ENCODE data around the gene IL10. TPM values are rescaled to one million over a fixed set of nuclear protein-coding genes. Genes with fewer than 3 reads are reported as not detected.

IL10 gene
- total and polyA plus RNA-seq, 8 donors, result 0.05 to 0.81 (median 0.24) TPM; not detected in 1

- H3K27ac ChIP-seq, result no peak overlapping the region
- H3K27me3 ChIP-seq, result no peaks in the 10 kb centered on the region
- no peaks in the 10 kb centered on the region for H3K36me3 ChIP-seq
- FAIRE-seq (no peak), ATAC-seq (no peak), DNase-seq (no peak)
- H3K9me3 ChIP-seq, result no peaks in the 10 kb centered on the region
- intact Hi-C loops (cut with DNase I), result no loop called here
- 92 to 94% methylated on average over 3 of the region's 3 CpGs for WGBS, 2 donors
- H3K4me3 ChIP-seq, result no peak overlapping the region
- peaks cover 3 to 15% (median 6%) of the 10 kb centered on the region in 3 donors for H3K4me1 ChIP-seq
- no peak for TF ChIP-seq CTCF (IDR thresholded peaks at IDR 0.05)
These were observed 23.8 kb upstream of the IL10 start for GRCh38 chr1:206796116-206796515.

GRCh38 chr1:206794294-206794908 is 22.1 kb upstream of the IL10 start:
- 96% methylated on average over 11 of the region's 11 CpGs for WGBS, 2 donors
- H3K36me3 ChIP-seq, result no peaks in the 10 kb centered on the region
- FAIRE-seq, result no peak
- H3K27ac ChIP-seq, result no peak overlapping the region
- H3K4me3 ChIP-seq, result no peak overlapping the region
- no peak for ATAC-seq
- intact Hi-C loops (cut with DNase I), result no loop called here
- peaks cover 3 to 15% (median 6%) of the 10 kb centered on the region in 3 donors for H3K4me1 ChIP-seq
- no peak for DNase-seq
- no peaks in the 10 kb centered on the region for H3K9me3 ChIP-seq
- H3K27me3 ChIP-seq, result no peaks in the 10 kb centered on the region
- TF ChIP-seq CTCF (IDR thresholded peaks at IDR 0.05), result no peak

- 75 to 79% methylated on average over 7 of the region's 7 CpGs for WGBS, 2 donors
- H3K36me3 ChIP-seq, result no peaks in the 10 kb centered on the region
- H3K4me1 ChIP-seq, result peaks cover 3 to 15% (median 6%) of the 10 kb centered on the region in 3 donors
- no peaks in the 10 kb centered on the region for H3K9me3 ChIP-seq
- H3K4me3 ChIP-seq, result no peak overlapping the region
- DNase-seq, result no peak
- ATAC-seq, result no peak
- no peaks in the 10 kb centered on the region for H3K27me3 ChIP-seq
- no peak for FAIRE-seq
- no peak overlapping the region for H3K27ac ChIP-seq
- intact Hi-C loops (cut with DNase I), result no loop called here
- TF ChIP-seq CTCF (IDR thresholded peaks at IDR 0.05), result no peak
These were observed 21.3 kb upstream of the IL10 start for GRCh38 chr1:206793620-206794019.

GRCh38 chr1:206792939-206793607 is 20.8 kb upstream of the IL10 start:
- intact Hi-C loops (cut with DNase I), result no loop called here
- DNase-seq, result no peak
- H3K4me1 ChIP-seq, result peaks cover 3 to 13% (median 6%) of the 10 kb centered on the region in 3 donors
- H3K9me3 ChIP-seq, result no peaks in the 10 kb centered on the region
- WGBS, 2 donors, result 88 to 91% methylated on average over 16 of the region's 16 CpGs
- no peak for ATAC-seq
- H3K27ac ChIP-seq, result no peak overlapping the region
- H3K27me3 ChIP-seq, result no peaks in the 10 kb centered on the region
- FAIRE-seq, result no peak
- no peak overlapping the region for H3K4me3 ChIP-seq
- no peak for TF ChIP-seq CTCF (IDR thresholded peaks at IDR 0.05)
- H3K36me3 ChIP-seq, result no peaks in the 10 kb centered on the region
